Right cardiac atrium (tissue), 5 donors: ENCODE data around the gene ARL4A. TPM values are rescaled to one million over a fixed set of nuclear protein-coding genes. Genes with fewer than 3 reads are reported as not detected.

ENCODE experiments used
- polyA plus RNA-seq: library from polyadenylated mRNA; stranded (reverse); fragments of 200-250 nt; gene quantifications from one replicate; pipeline ENCODE4 v1.2.3, GENCODE V29; 2013
- total RNA-seq, 4 donors: library from RNA; stranded (reverse); fragmentation: NEBNext Ultra II Directional; extraction: Animal tissue kit (Norgen Biotek cat#: 25700); gene quantifications; one replicate each; pipeline ENCODE4 v1.2.1, GENCODE V29; 2021
- donor health status: healthy with polysubstance abuse.
- donor health status: DM: no; HTN: yes; CAD: no.
- donor health status: DM: no; HTN: no; CAD: no.
- donor health status: DM: no; HTN: yes; CAD: no; lungs with severe emphysema.
- donor health status: DM: yes; HTN: yes; CAD: no.

ARL4A gene
- total and polyA plus RNA-seq, 5 donors = 9.6 to 19.7 (median 12.2) TPM

Other genes with a start within 250 kb of the ARL4A start
- gene SCIN, start 116.9 kb upstream of the ARL4A start, total RNA-seq = under 1 TPM; 0.14 to 0.35 (median 0.28) TPM
- 0.20 TPM for gene SCIN, start 116.9 kb upstream of the ARL4A start, polyA plus RNA-seq